HG03432 (cell line): ENCODE results near the gene COBLL1.

Source experiments
- ATAC-seq: cut with Tn5 transposase; IDR thresholded peaks from one replicate; pipeline ENCODE4 v1.9.1; 2021; ENCODE audit warnings: mild to moderate bottlenecking, moderate library complexity; ENCODE audit not compliant: unreplicated experiment

Gene COBLL1

DNA sequence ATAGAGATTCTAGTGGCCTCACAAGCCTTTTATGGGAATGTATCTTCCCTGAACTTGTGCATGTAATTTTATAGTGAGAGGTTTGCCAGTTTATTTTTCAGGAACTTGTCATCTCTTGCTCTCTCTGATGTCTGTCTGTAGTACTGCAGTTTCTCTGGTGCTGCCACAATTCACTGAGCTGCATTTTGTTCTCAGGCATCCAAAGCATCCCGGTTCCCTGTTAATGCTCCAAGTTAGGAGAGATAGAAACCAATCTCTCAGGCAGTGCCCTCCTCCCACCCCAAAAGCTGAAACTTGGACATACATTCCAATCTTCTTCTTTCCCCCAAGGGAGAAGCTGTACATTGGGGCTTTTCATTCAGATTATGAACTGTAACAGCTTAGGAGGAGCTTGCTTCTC is 190.3 kb downstream of the COBLL1 start:
- ATAC-seq, result no peak

DNA sequence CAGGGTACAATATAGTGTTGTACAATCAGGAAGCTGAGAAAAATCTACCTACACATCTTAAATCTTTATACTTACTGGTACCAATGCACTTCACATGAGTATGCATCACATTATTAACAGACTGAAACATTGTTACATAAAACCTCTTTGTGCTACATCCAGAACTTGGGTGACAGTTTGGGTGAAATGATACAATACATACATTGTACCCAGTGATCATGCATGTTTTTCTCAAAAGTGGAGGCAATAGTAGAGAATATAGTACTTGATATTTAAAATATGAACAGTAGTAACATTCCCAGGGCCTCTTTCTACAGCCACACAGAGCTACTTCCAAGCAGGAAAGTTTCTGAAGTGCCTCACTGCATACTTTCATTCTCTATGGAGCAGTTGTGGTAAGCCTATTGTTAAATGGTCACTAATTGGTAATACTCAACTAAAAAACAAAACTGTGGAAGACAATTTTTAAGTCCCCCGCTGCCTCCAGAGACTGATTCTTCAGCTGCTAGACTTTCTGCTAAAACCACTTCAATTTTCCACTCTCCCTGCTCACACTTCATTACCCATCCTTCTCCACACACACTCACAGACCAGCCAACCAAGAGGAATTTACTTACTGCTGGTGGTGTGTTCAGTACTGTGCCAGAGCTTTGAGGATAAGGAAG is 197.5 kb downstream of the COBLL1 start:
- no peak for ATAC-seq

DNA sequence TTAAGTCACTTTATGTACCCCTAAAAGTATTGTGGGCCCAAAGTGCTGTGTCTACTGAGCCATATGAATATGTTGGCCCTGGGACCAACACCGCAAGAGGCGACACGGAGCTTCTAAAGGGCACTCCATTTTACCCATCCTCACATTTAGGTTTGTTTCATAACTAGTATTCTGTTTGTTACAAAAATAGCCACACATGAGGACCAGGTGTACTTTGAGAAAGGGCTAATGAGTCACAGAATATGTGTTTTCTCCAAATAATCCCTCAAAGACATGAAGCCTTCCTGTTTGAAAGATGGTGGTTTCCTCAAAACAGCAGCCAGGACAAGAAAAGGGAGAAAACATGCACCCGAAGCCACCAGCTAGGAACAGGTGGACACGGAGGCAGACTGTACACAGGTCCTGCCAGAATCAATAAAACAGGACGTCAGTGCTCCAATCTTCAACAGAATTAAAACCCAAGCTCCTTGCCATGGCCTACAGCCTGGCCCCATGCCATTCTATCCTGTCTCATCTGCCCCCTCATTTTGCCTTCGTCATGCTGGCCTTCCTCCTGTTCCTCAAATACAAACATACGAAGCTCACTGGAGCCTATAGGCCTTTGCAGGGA is 198.6 kb downstream of the COBLL1 start:
- ATAC-seq, result no peak

DNA sequence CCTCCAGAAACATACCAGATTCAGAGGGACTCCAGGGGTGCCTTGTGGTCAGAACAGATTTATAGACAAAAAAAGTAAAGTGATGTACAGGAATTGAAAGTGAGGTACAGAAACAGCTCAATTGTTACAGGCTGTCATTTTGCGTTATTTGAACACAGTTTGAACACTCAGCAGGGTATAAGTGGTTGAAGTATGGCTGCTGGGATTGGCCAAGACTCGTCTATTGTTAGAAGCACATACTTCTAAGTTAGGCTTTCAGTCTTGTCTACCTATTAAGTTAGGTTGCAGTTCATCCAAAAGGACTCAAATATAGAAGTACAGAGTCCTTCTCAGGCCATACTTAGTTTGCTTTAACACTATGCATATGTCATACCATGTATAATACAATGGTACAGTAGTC is 199.4 kb downstream of the COBLL1 start:
- no peak for ATAC-seq
